ENCODE measurements around the gene ASIC4.

The ASIC4 gene

DNA sequence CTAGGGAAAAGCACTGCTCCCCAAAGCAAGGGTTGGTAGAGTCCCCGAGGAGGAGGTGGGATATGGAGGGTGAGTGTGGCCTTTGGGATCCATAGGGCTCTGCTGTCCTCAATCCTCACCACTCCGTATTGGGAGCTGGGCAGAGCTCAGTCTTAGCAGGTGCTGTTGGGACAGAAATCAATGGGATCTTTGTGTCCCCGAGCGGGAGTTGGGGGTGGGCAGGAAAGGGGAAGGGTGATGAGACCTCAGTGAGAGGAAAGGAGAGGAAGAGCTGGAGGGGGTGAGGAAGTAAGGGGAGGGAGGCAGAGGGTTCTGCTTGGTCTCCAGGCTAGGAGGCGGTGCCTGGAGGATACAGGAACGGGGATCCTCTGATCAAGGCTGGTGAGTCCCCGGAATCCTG is 2.6 kb downstream of the ASIC4 start:
- no peak for DNase-seq

DNA sequence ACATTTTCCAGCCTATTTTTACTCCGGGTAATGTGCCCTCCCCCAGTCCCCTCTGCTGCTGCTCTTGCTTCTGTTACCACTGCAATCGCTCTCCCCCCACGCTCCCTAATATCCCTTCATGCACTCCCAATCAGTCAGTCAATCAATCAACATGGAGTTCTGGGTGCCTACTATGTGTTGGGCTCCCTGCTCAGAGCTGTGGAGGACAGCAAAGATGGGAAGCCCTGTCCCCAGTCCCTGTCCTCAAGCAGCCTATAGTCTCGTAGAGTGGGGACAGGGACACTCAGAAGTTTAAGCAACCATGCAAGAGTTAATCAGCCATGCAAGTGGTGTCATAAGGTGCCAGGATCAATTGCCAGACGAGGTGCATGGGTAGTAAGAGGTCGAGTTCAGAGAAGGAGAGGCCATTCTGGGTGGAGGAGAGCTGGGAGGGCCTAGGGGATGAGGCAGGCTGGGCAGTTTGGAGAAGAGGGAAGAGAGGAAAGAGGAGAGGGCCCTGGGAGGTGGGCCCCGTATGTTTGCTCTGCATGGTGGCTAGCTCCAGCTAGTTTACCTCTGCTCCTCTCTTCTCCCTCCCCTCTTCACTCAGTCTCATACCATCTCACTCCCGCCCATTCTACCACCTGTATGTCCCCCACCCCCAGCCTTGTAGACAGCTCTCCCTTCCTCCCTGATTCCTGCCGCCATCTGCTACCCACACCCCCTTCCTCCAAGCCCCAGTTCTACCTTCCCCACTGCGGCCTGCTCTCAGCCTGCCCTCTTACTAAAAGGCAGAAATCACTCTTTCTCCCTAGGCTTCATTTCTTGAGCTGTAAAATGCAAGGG is 3.9 kb downstream of the ASIC4 start:
- DNase-seq = no peak

DNA sequence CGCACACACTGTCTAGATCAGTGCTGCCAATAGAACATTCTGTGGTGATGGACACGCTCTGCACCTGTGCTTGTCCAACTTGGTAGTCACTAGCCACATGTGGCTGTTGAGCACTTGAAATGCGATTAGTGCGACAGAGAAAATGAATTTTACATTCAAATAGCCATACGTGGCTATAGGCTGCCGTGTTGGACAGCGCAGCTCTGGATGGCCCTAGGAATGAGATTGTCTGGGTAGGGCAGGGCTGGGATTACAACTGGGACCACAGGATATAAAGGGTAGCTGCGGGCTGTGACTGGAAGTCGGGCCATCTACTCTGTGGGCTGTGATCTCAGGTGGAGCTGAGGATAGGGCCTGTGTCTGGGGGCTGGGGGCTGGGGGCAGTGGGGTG is 5.2 kb downstream of the ASIC4 start:
- no peak for DNase-seq

DNA sequence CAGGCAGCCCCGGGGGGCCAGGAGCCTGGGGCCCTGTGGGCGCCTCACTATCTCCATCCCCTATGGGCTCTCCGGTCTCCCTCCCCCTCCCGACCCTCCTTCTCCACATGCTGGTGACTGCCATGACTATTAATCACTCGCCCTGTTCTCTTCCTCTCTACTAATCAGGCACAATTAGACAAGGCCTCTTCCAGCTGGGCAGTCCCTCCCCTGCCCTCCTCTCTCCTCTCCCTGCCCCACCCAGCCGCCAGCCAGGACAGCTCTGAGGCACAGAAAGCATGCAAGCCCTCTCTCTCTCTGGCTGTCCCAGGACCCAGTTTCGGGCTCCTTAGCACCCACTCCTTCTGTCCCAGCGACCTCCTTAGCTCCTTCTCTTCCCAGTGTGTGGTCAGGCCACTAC is 5.8 kb downstream of the ASIC4 start:
- DNase-seq = peak; percentile 61

DNA sequence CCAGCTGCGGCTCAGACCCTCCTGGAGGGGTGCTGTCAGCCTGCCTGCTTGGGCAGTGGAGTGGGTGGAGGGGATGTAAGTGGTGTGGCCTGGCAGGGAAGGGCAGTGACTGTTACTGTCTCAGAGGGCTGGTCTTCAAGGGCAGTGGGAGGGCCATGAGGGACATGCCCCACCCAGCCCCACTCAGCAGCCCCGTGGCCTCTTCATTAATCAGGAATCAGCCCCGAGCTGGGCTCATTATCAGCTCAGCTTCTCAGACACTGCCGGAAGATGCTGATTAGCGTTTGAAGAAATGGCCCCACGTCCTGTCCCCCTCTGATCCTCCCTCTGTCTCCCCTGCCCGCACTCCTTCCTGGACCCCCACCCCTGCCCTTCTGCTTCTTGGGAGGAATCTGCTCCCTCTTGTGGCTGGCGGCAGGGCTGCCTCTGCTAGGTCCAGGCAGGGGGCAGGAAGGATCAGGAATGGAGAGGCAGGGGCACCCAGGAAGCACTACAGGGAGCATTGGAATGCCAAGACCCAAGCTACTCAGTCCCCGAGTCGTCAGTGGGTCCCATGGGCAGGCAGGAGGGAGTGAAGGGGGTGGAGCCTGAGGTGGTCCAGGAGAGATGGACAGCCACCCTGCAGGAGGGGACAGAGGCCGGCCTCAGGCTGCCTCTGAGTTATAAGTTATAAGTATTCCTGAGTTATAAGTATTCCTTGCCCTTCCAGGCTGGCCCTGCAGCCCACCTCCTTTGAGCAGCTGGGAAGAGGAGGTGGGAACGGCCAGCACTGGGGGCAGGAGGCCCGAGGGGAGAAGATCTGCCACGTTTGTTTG is 7.0 kb downstream of the ASIC4 start:
- peak; percentile 96 for DNase-seq

DNA sequence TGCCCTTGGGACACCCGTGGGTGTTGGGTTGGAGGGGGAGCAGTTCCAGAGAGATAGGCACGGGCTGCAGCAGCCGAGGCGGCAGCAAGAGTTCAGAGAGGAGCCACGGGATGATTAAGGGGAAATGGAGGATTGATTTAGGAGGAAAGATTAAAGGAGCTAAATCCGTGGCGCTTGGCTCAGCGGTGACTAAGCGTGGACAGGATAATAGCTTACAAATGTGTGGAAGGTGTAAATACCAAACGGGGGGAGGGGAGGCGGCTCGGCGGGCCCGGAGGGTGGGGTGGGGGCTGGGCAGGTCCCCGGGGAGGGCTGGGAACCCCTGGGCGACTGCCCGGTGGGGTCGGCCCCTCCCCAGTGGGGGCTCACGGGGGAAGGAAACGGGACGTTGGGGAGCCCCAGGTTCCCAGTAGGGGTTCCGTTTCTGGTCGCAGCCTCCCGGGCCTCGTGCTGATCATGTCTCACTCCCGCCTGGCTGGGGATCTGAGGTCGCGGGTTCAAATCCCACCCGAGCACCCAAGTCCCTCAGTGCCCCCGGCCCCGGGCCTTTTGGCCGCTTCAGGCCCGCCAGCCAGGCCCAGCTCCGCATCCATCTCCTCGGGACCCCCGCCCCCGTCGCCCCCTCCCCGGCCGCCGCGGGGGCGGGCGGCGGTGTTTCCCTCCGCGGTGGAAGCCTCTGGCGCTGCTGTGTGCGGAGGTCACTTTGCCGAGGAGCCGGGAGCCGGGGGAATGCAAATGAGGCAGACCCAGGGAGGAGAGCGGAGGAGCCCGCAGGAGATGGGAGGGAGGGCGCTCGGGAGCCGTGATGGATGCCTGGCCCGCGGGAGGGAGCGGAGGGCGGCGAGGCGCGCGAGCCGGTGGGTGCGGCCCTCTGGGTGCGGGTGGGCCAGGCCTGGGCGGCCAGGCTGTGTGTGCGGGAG is 8.1 kb downstream of the ASIC4 start:
- DNase-seq = peak; percentile 65

DNA sequence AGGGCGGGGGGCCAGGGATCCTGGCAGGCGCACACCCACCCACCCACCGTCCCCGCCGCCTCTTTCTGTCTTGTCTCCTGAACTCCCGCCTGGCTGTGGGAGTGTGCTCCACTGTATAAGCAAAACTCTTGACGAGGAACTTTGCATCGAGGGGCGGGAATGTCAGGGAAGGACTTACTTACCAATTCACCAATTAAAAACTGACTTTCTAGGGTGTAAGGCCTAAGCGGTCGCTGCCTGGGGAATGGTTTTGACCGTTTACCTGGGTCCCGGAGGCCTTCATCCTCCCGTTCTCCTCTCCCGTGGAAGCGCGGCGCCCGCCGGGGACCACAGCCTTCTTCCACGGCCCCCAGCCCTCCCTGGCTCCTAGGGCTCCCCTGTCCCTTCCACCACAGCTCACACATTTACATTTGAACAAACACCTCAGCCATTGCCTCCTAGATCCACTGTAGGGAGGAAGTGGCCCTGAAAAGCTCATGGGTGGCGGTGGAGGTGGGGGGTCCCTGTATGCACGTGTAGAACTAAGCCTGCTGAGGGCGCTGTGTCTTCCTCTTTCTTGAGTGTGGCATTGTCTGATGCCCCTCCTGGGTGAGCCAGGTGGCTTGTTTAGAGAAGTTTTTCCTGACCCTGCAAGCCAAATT is 8.9 kb downstream of the ASIC4 start:
- DNase-seq = no peak

DNA sequence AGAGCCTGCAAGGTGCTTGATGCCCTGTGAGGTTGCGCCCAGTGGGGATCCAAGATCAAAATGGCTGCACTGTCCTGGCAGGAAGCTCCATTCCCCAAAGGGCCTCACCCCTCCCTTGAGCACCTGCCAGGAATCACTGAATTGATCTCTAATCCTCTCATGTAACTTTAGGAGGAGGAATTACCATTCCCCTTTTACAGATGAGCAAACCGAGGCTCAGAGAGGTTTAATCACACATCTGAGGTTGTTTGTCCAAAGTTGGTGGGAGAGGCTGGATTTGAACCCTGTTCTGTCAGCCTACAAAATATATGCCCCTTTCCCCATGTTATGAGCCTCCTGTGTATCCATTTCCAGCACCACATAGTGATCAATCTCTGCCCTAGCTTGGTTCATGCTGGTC is 10.5 kb downstream of the ASIC4 start:
- DNase-seq = no peak

DNA sequence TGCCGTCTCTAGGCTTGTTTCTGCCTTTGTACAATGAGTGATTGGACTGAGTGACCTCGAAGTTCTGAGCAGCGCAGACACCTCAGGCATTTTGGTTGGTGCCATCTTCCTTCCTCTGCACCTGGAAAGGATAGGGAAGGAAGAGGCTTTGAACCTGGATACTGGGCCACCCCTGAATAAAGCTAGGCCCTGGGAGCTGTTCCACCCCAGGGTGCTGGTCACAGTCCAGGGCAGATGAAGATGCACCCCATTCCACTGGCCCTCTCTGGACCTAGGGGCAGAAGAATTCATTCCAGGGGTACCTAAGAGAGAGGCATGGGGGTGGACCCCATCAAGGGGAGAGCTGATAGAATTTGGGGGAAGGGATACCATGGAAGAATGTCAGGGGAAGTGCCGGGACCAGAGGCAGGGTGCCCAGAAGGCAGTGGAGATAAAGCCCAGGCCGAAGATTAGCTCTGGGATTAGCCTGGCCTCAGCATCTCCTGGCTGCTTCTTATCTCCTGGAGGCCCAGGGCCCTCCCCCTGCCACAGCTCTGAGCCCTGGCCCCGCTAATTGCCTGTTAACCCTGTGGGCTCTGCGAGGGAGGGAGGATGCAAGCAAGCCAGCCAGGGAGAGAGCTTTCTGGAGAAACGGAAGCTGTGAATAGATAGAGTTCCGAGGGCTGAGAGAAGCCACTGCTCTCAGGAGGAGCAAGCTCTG is 11.4 kb downstream of the ASIC4 start:
- DNase-seq = peak; percentile 98

DNA sequence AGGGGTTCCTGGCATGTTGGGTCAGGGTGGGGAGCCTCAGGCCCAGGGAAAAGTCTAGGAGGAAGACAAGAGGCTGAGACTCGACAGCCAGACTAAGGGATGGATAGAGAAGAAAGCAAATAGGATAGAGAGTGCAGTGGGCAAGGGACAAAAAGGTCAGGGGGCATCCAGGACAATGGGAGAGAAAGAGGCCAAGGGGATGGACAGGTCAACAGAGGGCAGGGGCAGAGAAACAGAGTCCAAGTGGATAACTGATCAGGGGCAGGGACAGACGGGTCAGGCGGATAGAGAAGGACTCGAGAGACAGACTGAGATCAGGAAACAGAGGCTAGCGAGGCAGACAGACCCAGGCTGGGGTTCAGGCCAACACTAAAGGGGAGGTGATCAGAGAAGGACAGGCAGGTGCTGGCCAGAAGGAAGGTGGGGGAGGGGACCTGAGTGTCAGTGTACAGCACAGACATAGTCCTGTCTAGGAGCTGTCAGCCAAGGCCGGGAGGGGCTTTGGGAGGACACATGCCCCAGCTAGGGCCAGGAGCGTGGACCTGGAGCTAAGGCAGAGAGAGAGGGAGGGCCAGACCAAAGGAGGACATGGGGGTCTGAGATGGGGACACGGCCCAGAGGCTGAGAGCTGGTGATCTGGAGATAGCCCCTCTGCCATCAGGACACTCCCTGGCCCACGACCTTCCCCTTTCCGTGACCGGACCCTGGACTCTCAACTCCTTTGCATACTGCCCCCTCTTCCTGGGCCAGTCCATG is 12.2 kb downstream of the ASIC4 start:
- DNase-seq = peak; percentile 58

DNA sequence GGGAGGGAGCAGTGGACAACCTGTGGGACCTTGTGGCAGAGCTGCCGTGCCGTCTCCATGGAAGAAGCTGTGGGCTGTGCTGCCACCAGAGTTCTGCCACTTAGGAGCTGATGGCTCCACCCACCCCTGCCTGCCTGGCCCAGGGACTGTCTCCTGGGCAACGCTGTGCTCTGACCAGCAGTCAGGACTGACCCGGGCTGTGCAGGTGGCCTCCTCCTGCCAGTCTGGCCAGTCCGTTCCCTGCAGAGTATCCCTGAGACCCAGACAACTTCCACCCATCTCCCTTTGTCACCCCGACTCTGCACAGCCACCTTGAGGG is 12.8 kb downstream of the ASIC4 start:
- no peak for DNase-seq

DNA sequence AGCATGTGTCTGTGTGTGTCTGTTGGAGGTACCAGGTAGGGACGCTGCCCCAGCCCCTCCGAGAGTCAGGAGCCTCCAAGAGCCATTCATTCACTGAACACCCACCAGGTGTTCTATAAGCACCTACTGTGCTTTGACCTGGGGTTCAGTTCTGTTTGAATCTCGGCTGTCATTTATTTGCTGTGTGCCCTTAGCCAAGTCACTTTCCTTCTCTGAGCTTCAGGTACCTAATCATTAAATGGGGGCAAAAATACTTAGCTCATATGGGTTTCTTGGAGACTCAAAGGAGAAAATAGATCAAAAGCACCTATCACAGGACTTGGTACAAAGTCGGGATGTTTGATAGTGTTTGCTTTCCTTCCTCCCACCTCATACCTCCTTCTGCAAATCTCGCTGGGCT is 13.2 kb downstream of the ASIC4 start:
- no peak for DNase-seq

DNA sequence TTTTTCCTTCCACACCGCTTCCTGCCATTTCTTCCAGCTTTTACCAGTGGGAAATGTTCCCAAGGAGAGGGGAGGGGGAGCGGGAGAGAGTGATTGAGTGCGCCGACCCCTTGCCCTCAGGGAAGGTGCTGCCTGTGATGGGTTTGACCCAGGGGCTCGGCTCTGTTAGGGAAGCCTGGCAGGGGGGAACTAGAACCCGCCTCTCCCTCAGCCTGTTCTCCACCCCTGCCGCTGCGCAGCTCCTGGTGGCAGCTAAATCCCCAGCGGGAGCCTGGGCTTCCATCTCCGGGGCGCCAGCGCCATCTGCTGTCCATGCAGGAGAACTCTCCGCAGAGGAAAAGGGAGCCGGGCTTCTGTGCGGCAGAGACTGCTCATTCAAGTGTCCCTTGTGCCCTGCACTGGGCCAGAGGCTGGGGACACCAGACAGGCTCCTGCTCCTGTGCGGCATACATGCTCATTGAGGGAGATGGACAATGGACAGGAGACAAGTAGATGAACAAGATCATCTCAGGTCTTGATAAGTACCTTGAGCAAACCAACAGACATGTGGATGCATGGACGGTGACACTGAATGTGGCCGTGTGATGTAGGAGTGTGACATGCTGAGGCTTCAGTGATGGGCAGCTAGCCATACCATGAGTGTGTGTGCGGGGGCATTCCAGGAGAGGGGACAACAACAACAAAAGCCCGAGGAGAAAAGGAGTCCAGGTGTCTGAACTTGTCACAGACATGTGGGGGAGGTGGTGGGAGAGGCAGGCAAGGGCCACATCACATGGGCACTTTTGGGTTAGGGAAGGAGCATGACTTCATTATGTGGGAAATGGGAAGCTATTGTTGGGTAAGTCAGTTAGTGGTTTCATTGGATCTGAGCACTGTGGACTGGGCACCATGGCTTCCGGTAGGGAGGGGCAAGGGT is 16.0 kb downstream of the ASIC4 start:
- DNase-seq = peak; percentile 94

DNA sequence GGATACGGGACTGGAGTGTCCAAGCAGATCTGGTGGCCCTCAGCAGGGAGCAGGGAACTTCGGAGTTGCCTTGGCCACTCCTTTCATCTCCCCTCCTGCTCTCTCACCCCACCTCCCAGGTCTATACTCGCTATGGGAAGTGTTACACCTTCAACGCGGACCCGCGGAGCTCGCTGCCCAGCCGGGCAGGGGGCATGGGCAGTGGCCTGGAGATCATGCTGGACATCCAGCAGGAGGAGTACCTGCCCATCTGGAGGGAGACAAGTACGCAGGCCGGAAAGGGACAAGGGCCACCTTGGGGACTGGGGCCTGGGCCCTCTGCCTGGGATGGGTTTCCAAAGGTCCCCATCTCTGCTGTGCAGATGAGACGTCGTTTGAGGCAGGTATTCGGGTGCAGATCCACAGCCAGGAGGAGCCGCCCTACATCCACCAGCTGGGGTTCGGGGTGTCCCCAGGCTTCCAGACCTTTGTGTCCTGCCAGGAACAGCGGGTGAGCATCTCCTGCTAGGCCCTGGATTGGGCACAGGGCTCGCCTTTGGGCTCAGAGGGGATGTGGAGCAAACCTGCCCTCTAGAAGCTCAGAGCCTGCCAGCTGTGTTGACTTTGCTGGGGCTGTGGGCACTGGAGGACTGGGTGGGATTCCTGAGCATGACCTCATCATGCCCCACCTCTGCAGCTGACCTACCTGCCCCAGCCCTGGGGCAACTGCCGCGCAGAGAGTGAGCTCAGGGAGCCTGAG is 17.5 kb downstream of the ASIC4 start:
- DNase-seq = no peak

DNA sequence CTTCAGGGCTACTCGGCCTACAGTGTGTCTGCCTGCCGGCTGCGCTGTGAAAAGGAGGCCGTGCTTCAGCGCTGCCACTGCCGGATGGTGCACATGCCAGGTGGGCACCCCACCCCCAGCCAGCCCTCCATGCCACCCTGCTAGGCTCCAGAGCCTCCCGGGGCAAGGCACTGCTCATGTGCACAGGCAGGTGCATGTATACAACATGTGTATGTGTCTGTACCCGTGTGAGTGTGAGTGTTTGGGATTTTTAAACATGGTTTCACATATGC is 18.0 kb downstream of the ASIC4 start:
- no peak for DNase-seq

DNA sequence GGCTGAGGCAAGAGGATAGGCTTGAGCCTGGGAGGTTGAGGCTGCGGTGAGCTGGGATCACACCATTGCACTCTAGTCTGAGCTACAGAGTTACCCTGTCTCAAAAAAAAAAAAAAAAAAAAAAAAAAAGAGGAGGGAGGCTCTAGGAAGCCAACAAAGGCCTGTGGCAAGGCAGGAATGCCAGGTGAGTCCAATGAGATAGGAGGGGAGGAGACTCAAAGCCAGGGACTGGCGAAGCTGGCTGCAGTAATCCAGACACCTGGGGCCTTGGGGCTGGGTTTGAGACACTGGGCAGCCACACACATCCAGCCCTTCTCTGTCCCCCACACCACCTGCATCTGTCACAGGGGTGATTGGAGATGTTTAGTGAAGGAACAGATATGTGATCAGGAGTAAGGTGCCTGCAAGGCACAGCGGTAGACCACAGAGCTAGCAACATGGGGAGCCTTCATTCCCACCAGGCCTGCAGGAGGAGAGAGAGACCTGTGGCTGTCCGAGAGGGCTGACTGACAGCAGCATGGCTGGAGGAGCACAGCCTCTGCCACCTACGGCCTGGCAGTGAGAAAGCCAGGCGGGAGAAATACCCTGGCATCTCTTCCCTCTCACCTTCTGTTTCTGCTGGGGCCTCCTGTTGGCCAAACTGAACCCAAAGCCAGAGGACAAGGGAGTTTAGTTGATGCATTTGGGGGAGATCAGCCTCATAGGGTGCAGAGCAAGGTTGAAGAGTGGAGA is 19.8 kb downstream of the ASIC4 start:
- DNase-seq = no peak

DNA sequence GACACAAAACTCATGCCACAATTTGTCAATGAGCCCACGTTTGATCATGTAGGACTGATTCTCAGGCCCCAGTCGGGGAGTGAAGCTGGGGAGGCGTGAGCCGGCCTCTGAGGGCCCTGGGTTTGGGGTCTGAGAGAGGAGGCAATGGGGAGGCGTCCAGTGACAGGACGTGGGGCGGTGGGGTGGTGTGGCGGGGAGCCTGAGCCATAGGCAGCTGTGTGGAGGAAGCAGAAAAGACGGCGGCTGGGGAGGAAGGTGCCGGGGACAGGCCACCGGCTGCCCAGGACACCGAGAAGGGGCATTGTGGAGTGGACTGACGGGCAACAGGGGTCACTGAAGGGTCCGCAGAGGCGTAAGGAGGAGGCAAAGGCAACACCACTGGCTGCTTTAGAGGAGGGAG is 22.1 kb downstream of the ASIC4 start:
- DNase-seq = no peak

DNA sequence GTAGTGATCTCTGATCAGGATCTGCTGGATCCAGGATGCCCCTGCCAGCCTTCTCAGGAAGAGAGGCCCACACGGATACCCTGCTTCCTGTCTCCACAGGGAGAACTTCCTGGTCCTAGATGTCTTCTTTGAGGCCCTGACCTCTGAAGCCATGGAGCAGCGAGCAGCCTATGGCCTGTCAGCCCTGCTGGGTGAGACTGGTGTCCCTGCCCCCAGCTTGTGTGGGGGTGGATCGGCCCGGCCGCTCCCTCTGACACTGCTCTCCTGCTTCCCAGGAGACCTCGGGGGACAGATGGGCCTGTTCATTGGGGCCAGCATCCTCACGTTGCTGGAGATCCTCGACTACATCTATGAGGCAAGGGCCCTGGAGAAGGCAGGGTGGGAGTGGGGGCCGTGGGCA is 22.7 kb downstream of the ASIC4 start:
- DNase-seq = no peak
